HepG2 (cell line): ENCODE data around the gene AP4M1. TPM values are rescaled to one million over a fixed set of nuclear protein-coding genes. Genes with fewer than 3 reads are reported as not detected.

Source experiments
- ETV6 ChIP-seq: sonication (generic); formaldehyde crosslinking; conservative IDR thresholded peaks from 2 replicates; pipeline ENCODE4 v1.4.0; 2020; ENCODE audit warnings: missing genetic modification reagents
- GABPB1 ChIP-seq: IDR thresholded peaks from 2 replicates; pipeline ENCODE4 v1.6.1; 2016; ENCODE audit warnings: mild to moderate bottlenecking, missing genetic modification reagents, moderate library complexity, missing compliant biosample characterization
- HMG20B ChIP-seq: conservative IDR thresholded peaks from 2 replicates; pipeline ENCODE4 v1.6.1; 2016; ENCODE audit warnings: missing genetic modification reagents, missing compliant biosample characterization
- KDM2A ChIP-seq: sonication (generic); formaldehyde crosslinking; IDR thresholded peaks from 2 replicates; pipeline ENCODE4 v1.4.0; 2020; ENCODE audit warnings: low read depth, missing genetic modification reagents, borderline replicate concordance
- MBNL3 ChIP-seq: fragments of 250-450 bp; sonication (Bioruptor Pico); conservative IDR thresholded peaks from 2 replicates; pipeline ENCODE4 v1.8.0; 2022; ENCODE audit warnings: mild to moderate bottlenecking, inconsistent platforms
- NR2C2 ChIP-seq: sonication (generic); formaldehyde crosslinking; IDR thresholded peaks from 2 replicates; pipeline ENCODE4 v1.4.0; 2020; ENCODE audit warnings: missing genetic modification reagents, mild to moderate bottlenecking, moderate library complexity, borderline replicate concordance
- PATZ1 ChIP-seq: sonication (generic); formaldehyde crosslinking; IDR thresholded peaks from 2 replicates; pipeline ENCODE4 v1.4.0; 2020; ENCODE audit warnings: missing genetic modification reagents
- PRDM15 ChIP-seq: sonication (generic); formaldehyde crosslinking; IDR thresholded peaks from 2 replicates; pipeline ENCODE4 v1.4.0; 2020; ENCODE audit warnings: missing genetic modification reagents
- PREB ChIP-seq: sonication (generic); formaldehyde crosslinking; IDR thresholded peaks from 2 replicates; pipeline ENCODE4 v1.4.0; 2020; ENCODE audit warnings: missing genetic modification reagents
- REL ChIP-seq: sonication (generic); formaldehyde crosslinking; conservative IDR thresholded peaks from 2 replicates; pipeline ENCODE4 v1.8.0; 2022; ENCODE audit warnings: mild to moderate bottlenecking, missing genetic modification reagents, moderate library complexity
- SAP130 ChIP-seq: IDR thresholded peaks from 2 replicates; pipeline ENCODE4 v1.6.1; 2016; ENCODE audit warnings: low read depth
- SIX1 ChIP-seq: sonication (generic); formaldehyde crosslinking; IDR thresholded peaks from 2 replicates; pipeline ENCODE4 v1.4.0; 2020; ENCODE audit warnings: missing genetic modification reagents, borderline replicate concordance
- SKIL ChIP-seq: sonication (generic); formaldehyde crosslinking; IDR thresholded peaks from 2 replicates; pipeline ENCODE4 v1.8.0; 2022; ENCODE audit warnings: missing genetic modification reagents, mild to moderate bottlenecking, moderate library complexity, borderline replicate concordance
- XRCC5 ChIP-seq: fragments of 200-400 bp; formaldehyde crosslinking; optimal IDR thresholded peaks from 2 replicates; pipeline ENCODE3; 2017; ENCODE audit warnings: mild to moderate bottlenecking, low read length
- ZFP37 ChIP-seq: sonication (generic); formaldehyde crosslinking; IDR thresholded peaks from 2 replicates; pipeline ENCODE4 v1.4.0; 2020; ENCODE audit warnings: missing genetic modification reagents, borderline replicate concordance
- ZKSCAN5 ChIP-seq: sonication (generic); formaldehyde crosslinking; IDR thresholded peaks from 2 replicates; pipeline ENCODE4 v1.5.1; 2020; ENCODE audit warnings: mild to moderate bottlenecking, missing genetic modification reagents
- ZNF33B ChIP-seq: sonication (generic); formaldehyde crosslinking; IDR thresholded peaks from 2 replicates; pipeline ENCODE4 v1.5.1; 2020; ENCODE audit warnings: mild to moderate bottlenecking, missing genetic modification reagents
- ZNF672 ChIP-seq: sonication (generic); formaldehyde crosslinking; IDR thresholded peaks from 2 replicates; pipeline ENCODE4 v1.8.1; 2022; ENCODE audit warnings: missing genetic modification reagents
- polyA plus RNA-seq, 8 experiments: library from polyadenylated mRNA; depleted of rRNA in 3 of 8; stranded (reverse) in 7 of 8; unstranded in 1 of 8; fragments of >200 nt; fragmentation: Illumina TruSeq in 4 of 8; extraction: Trizol in 4 of 8; gene quantifications; 2 replicates each; pipeline versions ENCODE4 v1.2.1 to v1.2.3, GENCODE V29; 2011 to 2016; ENCODE audit warnings: low read depth in 4 of 8, missing spikeins in 1 of 8, mixed read lengths in 1 of 8; ENCODE audit not compliant: insufficient read depth in 1 of 8
- total RNA-seq, 5 experiments: library from RNA; depleted of rRNA; stranded (reverse); fragments of >200 nt; fragmentation: Illumina TruSeq; extraction: Trizol; gene quantifications; 2 replicates each; pipeline ENCODE4 v1.2.3, GENCODE V29; 2016; ENCODE audit warnings: low read depth in 1 of 5
- TF ChIP-seq, protein P1 (sequence below): sonication (generic); formaldehyde crosslinking; IDR thresholded peaks from 2 replicates; pipeline ENCODE4 v1.4.0; 2020; ENCODE audit warnings: missing genetic modification reagents

Gene AP4M1
- total and polyA plus RNA-seq, 2 of the 13 experiments (the other 11 are each of a cell fraction or from before 2014, with no cell fraction given), result 6.3 to 9.7 TPM

- peak; percentile 88 for TF ChIP-seq PATZ1 (CRISPR knock-in tag)
- peak; percentile 91 for TF ChIP-seq KDM2A (CRISPR knock-in tag)
- no peak for TF ChIP-seq PREB (CRISPR knock-in tag)
- peak; percentile 94 for TF ChIP-seq GABPB1
- TF ChIP-seq ETV6, result 0 out of 2 replicates have a peak, but pooled peaks have one; percentile 72
- TF ChIP-seq HMG20B (CRISPR knock-in tag), result 0 out of 2 replicates have a peak, but pooled peaks have one; percentile 14
- peak; percentile 68; the same call in 1 of the 2 replicates for TF ChIP-seq ZFP37 (CRISPR knock-in tag)
- no peak for TF ChIP-seq ZNF672 (CRISPR knock-in tag)
- no peak for TF ChIP-seq ZKSCAN5 (CRISPR knock-in tag)
- TF ChIP-seq NR2C2 (CRISPR knock-in tag), result peak; percentile 79
- TF ChIP-seq SIX1 (CRISPR knock-in tag), result no peak
- TF ChIP-seq PRDM15 (CRISPR knock-in tag), result peak; percentile 46
- TF ChIP-seq REL, result no peak
- TF ChIP-seq MBNL3 (CRISPR knock-in tag), result no peak
- peak; percentile 98 for TF ChIP-seq SAP130 (CRISPR knock-in tag)
- peak; percentile 88 for TF ChIP-seq XRCC5
- 0 out of 2 replicates have a peak, but pooled peaks have one; percentile 34 for TF ChIP-seq SKIL (CRISPR knock-in tag)
- peak; percentile 35; the same call in 1 of the 2 replicates for TF ChIP-seq ZNF33B
- TF ChIP-seq, protein P1, sequence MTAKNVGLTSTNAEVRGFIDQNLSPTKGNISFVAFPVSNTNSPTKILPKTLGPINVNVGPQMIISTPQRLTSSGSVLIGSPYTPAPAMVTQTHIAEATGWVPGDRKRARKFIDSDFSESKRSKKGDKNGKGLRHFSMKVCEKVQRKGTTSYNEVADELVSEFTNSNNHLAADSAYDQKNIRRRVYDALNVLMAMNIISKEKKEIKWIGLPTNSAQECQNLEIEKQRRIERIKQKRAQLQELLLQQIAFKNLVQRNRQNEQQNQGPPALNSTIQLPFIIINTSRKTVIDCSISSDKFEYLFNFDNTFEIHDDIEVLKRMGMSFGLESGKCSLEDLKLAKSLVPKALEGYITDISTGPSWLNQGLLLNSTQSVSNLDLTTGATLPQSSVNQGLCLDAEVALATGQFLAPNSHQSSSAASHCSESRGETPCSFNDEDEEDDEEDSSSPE (CRISPR knock-in tag), result peak; percentile 89
Observed at GRCh38 chr7:100100420-100101015, 925 bp upstream of the AP4M1 start (continued).
